H9 (cell line): Measurements from ENCODE around the gene C16orf86. TPM values are rescaled to one million over a fixed set of nuclear protein-coding genes. Genes with fewer than 3 reads are reported as not detected.
A peak's percentile ranks its signal among the peaks of the same experiment; 100 is the strongest.

Source experiments
- DNase-seq: peaks from one replicate; pipeline ENCODE4 v3.0.0-alpha.2; 2017
- H2AFZ ChIP-seq: one replicate; pipeline ENCODE4 v1.6.1; 2013; ENCODE audit warnings: mild to moderate bottlenecking, low read length, control low read depth, moderate library complexity
- H2AK5ac ChIP-seq: 2 replicates; pipeline ENCODE4 v1.6.1; 2013; ENCODE audit warnings: low read length, control low read depth, mixed read lengths; ENCODE audit not compliant: insufficient read length
- H2BK120ac ChIP-seq: one replicate; pipeline ENCODE4 v1.6.1; 2013; ENCODE audit warnings: low read depth, mild to moderate bottlenecking, low read length, control low read depth, inconsistent platforms; ENCODE audit not compliant: poor library complexity, severe bottlenecking
- H2BK12ac ChIP-seq: 2 replicates; pipeline ENCODE4 v1.6.1; 2013; ENCODE audit warnings: low read length, control low read depth, mixed read lengths, low read depth; ENCODE audit not compliant: insufficient read length
- H2BK15ac ChIP-seq: 2 replicates; pipeline ENCODE4 v1.6.1; 2013; ENCODE audit warnings: low read depth, low read length, control low read depth
- H2BK20ac ChIP-seq: one replicate; pipeline ENCODE4 v1.6.1; 2013; ENCODE audit warnings: low read depth, mild to moderate bottlenecking, low read length, control low read depth, inconsistent platforms; ENCODE audit not compliant: poor library complexity, severe bottlenecking
- H2BK5ac ChIP-seq: 2 replicates; pipeline ENCODE4 v1.6.1; 2013; ENCODE audit warnings: low read length, control low read depth, mixed read lengths; ENCODE audit not compliant: insufficient read length
- H3K14ac ChIP-seq: 2 replicates; pipeline ENCODE4 v1.6.1; 2013; ENCODE audit warnings: low read length, control low read depth; ENCODE audit not compliant: insufficient read depth
- H3K18ac ChIP-seq: 2 replicates; pipeline ENCODE4 v1.6.1; 2013; ENCODE audit warnings: low read depth, mild to moderate bottlenecking, mixed read lengths, low read length, control low read depth; ENCODE audit not compliant: insufficient read length
- H3K23ac ChIP-seq: 2 replicates; pipeline ENCODE4 v1.6.1; 2013; ENCODE audit warnings: low read length, control low read depth, mixed read lengths, low read depth; ENCODE audit not compliant: insufficient read length
- H3K23me2 ChIP-seq: 2 replicates; pipeline ENCODE4 v1.6.1; 2013; ENCODE audit warnings: low read depth, mild to moderate bottlenecking, mixed read lengths, low read length, control low read depth; ENCODE audit not compliant: insufficient read length, poor library complexity, severe bottlenecking
- H3K27ac ChIP-seq: 2 replicates; pipeline ENCODE4 v1.5.1; 2013; ENCODE audit warnings: low read length, control low read depth, mixed read lengths, low read depth; ENCODE audit not compliant: insufficient read length
- H3K27me3 ChIP-seq: 2 replicates; pipeline ENCODE4 v1.6.1; 2013; ENCODE audit warnings: low read length, control low read depth, inconsistent platforms; ENCODE audit not compliant: insufficient read depth
- H3K4ac ChIP-seq: 2 replicates; pipeline ENCODE4 v1.6.1; 2013; ENCODE audit warnings: low read depth, mild to moderate bottlenecking, control low read depth, inconsistent platforms, low read length, moderate library complexity
- H3K4me1 ChIP-seq: 2 replicates; pipeline ENCODE4 v1.6.1; 2013; ENCODE audit warnings: low read length, control low read depth, inconsistent platforms; ENCODE audit not compliant: insufficient read depth
- H3K4me2 ChIP-seq: 2 replicates; pipeline ENCODE4 v1.6.1; 2013; ENCODE audit warnings: low read length, control low read depth, mixed read lengths; ENCODE audit not compliant: insufficient read length, insufficient read depth
- H3K56ac ChIP-seq: 2 replicates; pipeline ENCODE4 v1.6.1; 2013; ENCODE audit warnings: low read depth, mild to moderate bottlenecking, mixed read lengths, low read length, control low read depth; ENCODE audit not compliant: insufficient read length
- H3K79me1 ChIP-seq: 2 replicates; pipeline ENCODE4 v1.6.1; 2013; ENCODE audit warnings: low read depth, mild to moderate bottlenecking, moderate library complexity, low read length, control low read depth, inconsistent platforms; ENCODE audit not compliant: insufficient read depth, poor library complexity, severe bottlenecking
- H3K79me2 ChIP-seq: 2 replicates; pipeline ENCODE4 v1.6.1; 2013; ENCODE audit warnings: low read length, control low read depth, inconsistent platforms; ENCODE audit not compliant: insufficient read depth
- H3K9ac ChIP-seq: 2 replicates; pipeline ENCODE4 v1.6.1; 2013; ENCODE audit warnings: low read length, control low read depth, mixed read lengths; ENCODE audit not compliant: insufficient read length; ENCODE audit errors: extremely low read depth
- H3K9me3 ChIP-seq: one replicate; pipeline ENCODE4 v1.6.1; 2013; ENCODE audit warnings: low read depth, low read length, inconsistent platforms; ENCODE audit not compliant: control insufficient read depth
- H3T11ph ChIP-seq: one replicate; pipeline ENCODE4 v1.6.1; 2013; ENCODE audit warnings: mild to moderate bottlenecking, low read length, control low read depth, inconsistent platforms
- H4K20me1 ChIP-seq: one replicate; pipeline ENCODE4 v1.6.1; 2013; ENCODE audit not compliant: control insufficient read depth, insufficient read length, insufficient read depth
- H4K5ac ChIP-seq: 2 replicates; pipeline ENCODE4 v1.6.1; 2013; ENCODE audit warnings: low read depth, mild to moderate bottlenecking, mixed read lengths, low read length, control low read depth; ENCODE audit not compliant: insufficient read length
- H4K8ac ChIP-seq: replicated peaks from 2 replicates; pipeline ENCODE4 v1.6.1; 2013; ENCODE audit warnings: low read length, control low read depth, mixed read lengths, low read depth; ENCODE audit not compliant: insufficient read length
- H4K91ac ChIP-seq: 2 replicates; pipeline ENCODE4 v1.6.1; 2013; ENCODE audit warnings: low read depth, mild to moderate bottlenecking, moderate library complexity, mixed read lengths, low read length, control low read depth; ENCODE audit not compliant: insufficient read length
- H3K27ac Mint-ChIP-seq, 3 experiments: 2 replicates in 2 of 3; 3 replicates in 1 of 3; pipeline ENCODE4 v1.8.0; 2020 to 2021; ENCODE audit warnings: mixed read lengths in 3 of 3, mild to moderate bottlenecking in 1 of 3, moderate library complexity in 1 of 3
- H3K27me3 Mint-ChIP-seq: 2 replicates; pipeline ENCODE4 v1.8.0; 2021; ENCODE audit warnings: low read depth, mild to moderate bottlenecking, moderate library complexity, mixed read lengths
- H3K36me3 Mint-ChIP-seq, 3 experiments: 2 replicates in 2 of 3; 3 replicates in 1 of 3; pipeline ENCODE4 v1.8.0; 2020 to 2021; ENCODE audit warnings: low read depth in 3 of 3, mixed read lengths in 3 of 3; ENCODE audit not compliant: insufficient read depth in 1 of 3
- H3K4me1 Mint-ChIP-seq, 2 experiments: 2 replicates each; pipeline ENCODE4 v1.8.0; 2020; ENCODE audit warnings: mixed read lengths in 2 of 2
- H3K4me3 Mint-ChIP-seq, 2 experiments: 2 replicates in 1 of 2; 3 replicates in 1 of 2; pipeline ENCODE4 v1.8.0; 2020 to 2021; ENCODE audit warnings: mild to moderate bottlenecking in 2 of 2, mixed read lengths in 2 of 2, moderate library complexity in 1 of 2
- H3K9me3 Mint-ChIP-seq, 2 experiments: 2 replicates in 1 of 2; 3 replicates in 1 of 2; pipeline ENCODE4 v1.8.0; 2020; ENCODE audit warnings: mild to moderate bottlenecking in 2 of 2, mixed read lengths in 2 of 2, moderate library complexity in 1 of 2
- WGBS: extraction: QIAGEN DNeasy Blood & Tissue Kit; methylation state at CpG from one replicate; pipeline ENCODE4 v1.1.7; 2013; ENCODE audit warnings: missing lambda C conversion rate, low lambda C conversion rate, mixed read lengths; ENCODE audit not compliant: insufficient read length; ENCODE audit errors: extremely low coverage; 5-methylcytosine and 5-hydroxymethylcytosine counted together
- total RNA-seq: library from RNA; stranded (reverse); gene quantifications from 2 replicates; pipeline ENCODE4 v1.2.1, GENCODE V29; 2021
- TF ChIP-seq, protein P1 (sequence below): fragments of 200-600 bp; sonication (generic); conservative IDR thresholded peaks from 3 replicates; pipeline ENCODE4 v1.8.0; 2021; ENCODE audit warnings: antibody characterized with exemption, mild to moderate bottlenecking

The C16orf86 gene
- total RNA-seq, 1 experiment from 2014 or later = 1.5 TPM

- WGBS = no CpG with 5 or more reads among the region's 8 CpGs
- TF ChIP-seq, protein P1, sequence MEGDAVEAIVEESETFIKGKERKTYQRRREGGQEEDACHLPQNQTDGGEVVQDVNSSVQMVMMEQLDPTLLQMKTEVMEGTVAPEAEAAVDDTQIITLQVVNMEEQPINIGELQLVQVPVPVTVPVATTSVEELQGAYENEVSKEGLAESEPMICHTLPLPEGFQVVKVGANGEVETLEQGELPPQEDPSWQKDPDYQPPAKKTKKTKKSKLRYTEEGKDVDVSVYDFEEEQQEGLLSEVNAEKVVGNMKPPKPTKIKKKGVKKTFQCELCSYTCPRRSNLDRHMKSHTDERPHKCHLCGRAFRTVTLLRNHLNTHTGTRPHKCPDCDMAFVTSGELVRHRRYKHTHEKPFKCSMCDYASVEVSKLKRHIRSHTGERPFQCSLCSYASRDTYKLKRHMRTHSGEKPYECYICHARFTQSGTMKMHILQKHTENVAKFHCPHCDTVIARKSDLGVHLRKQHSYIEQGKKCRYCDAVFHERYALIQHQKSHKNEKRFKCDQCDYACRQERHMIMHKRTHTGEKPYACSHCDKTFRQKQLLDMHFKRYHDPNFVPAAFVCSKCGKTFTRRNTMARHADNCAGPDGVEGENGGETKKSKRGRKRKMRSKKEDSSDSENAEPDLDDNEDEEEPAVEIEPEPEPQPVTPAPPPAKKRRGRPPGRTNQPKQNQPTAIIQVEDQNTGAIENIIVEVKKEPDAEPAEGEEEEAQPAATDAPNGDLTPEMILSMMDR = no peak
- H3K36me3 Mint-ChIP-seq = peaks cover 22 to 71% (median 51%) of the 10 kb centered on the region in 3 experiments
These were observed 29.9 kb upstream of the C16orf86 start for GRCh38 chr16:67636713-67637112.

More at GRCh38 chr16:67636713-67637112, 29.9 kb upstream of the C16orf86 start:
- no peaks in the 10 kb centered on the region for H3K9me3 ChIP-seq
- no peaks in the 10 kb centered on the region for H3K4me1 ChIP-seq
- no peak overlapping the region for H3K14ac ChIP-seq
- Mint-ChIP-seq H3K4me1 (no peaks in the 10 kb centered on the region), H3K9me3 (no peaks in the 10 kb centered on the region), H3K27ac (peak overlapping the region in 1 of 3 experiments; percentile 18; a peak in 1 of 7 replicates), H3K27me3 (peaks cover 1% of the 10 kb centered on the region; the same call in 1 of the 2 replicates), H3K4me3 (no peak overlapping the region)
- H3K4ac ChIP-seq = no peak overlapping the region
- no peak overlapping the region for H3K4me2 ChIP-seq
- H2BK120ac ChIP-seq = no peak overlapping the region
- no peaks in the 10 kb centered on the region for H4K20me1 ChIP-seq
- no peak overlapping the region for H2BK12ac ChIP-seq
- no peak overlapping the region for H3K23ac ChIP-seq
- H4K91ac ChIP-seq = no peak overlapping the region
- no peak overlapping the region for H4K5ac ChIP-seq
- H2AFZ ChIP-seq = no peak overlapping the region
- no peak overlapping the region for H3T11ph ChIP-seq
- no peak overlapping the region for H3K27ac ChIP-seq
- no peak overlapping the region for H4K8ac ChIP-seq
- no peak overlapping the region for H3K56ac ChIP-seq
- H3K9ac ChIP-seq = no peak overlapping the region
- no peaks in the 10 kb centered on the region for H3K23me2 ChIP-seq
- no peak overlapping the region for H3K18ac ChIP-seq
- H2AK5ac ChIP-seq = no peak overlapping the region
- no peaks in the 10 kb centered on the region for H3K27me3 ChIP-seq
- no peak overlapping the region for H2BK15ac ChIP-seq
- no peak for DNase-seq
- H2BK20ac ChIP-seq = no peak overlapping the region
- no peaks in the 10 kb centered on the region for H3K79me2 ChIP-seq
- no peak overlapping the region for H2BK5ac ChIP-seq
- no peaks in the 10 kb centered on the region for H3K79me1 ChIP-seq
